ENCODE results near the gene ACSL4.
"Not testable (repeated sequence)": the region's sequence is repeated elsewhere in the genome, so short reads cannot be mapped to it uniquely, and the experiment has no call there.

The ACSL4 gene

GRCh38 chrX:109667986-109668385 is 65.1 kb downstream of the ACSL4 start:
- DNase-seq (ENCODE audit: low read depth in 2 of 2) = no peak

GRCh38 chrX:109660435-109661143 is 72.5 kb downstream of the ACSL4 start:
- DNase-seq (ENCODE audit: low read depth in 2 of 2) = no peak

- no peak for DNase-seq (ENCODE audit: low read depth in 2 of 2)
Observed at GRCh38 chrX:109658391-109658790, 74.7 kb downstream of the ACSL4 start.

- DNase-seq (ENCODE audit: low read depth in 2 of 2) = not testable (repeated sequence)
Observed at GRCh38 chrX:109657364-109657763, 75.7 kb downstream of the ACSL4 start.

- DNase-seq (ENCODE audit: low read depth in 2 of 2) = no peak
Observed at GRCh38 chrX:109656774-109657173, 76.3 kb downstream of the ACSL4 start.

GRCh38 chrX:109655502-109656201 is 77.4 kb downstream of the ACSL4 start:
- no peak for DNase-seq (ENCODE audit: low read depth in 2 of 2)

GRCh38 chrX:109654516-109655109 is 78.4 kb downstream of the ACSL4 start:
- DNase-seq (ENCODE audit: low read depth in 2 of 2) = no peak

GRCh38 chrX:109644671-109645070 is 88.4 kb downstream of the ACSL4 start:
- DNase-seq (ENCODE audit: low read depth in 2 of 2) = not testable (repeated sequence)

GRCh38 chrX:109643687-109644086 is 89.4 kb downstream of the ACSL4 start:
- no peak for DNase-seq (ENCODE audit: low read depth in 2 of 2)

GRCh38 chrX:109638158-109638557 is 94.9 kb downstream of the ACSL4 start:
- DNase-seq (ENCODE audit: low read depth in 2 of 2) = no peak

- DNase-seq (ENCODE audit: low read depth in 2 of 2) = not testable (repeated sequence)
Observed at GRCh38 chrX:109637477-109637876, 95.6 kb downstream of the ACSL4 start.

GRCh38 chrX:109635146-109635545 is 97.9 kb downstream of the ACSL4 start:
- no peak for DNase-seq (ENCODE audit: low read depth in 2 of 2)

- DNase-seq (ENCODE audit: low read depth in 2 of 2) = no peak
Observed at GRCh38 chrX:109632906-109633504, 100.1 kb downstream of the ACSL4 start.

- no peak for DNase-seq (ENCODE audit: low read depth in 2 of 2)
Observed at GRCh38 chrX:109629310-109629709, 103.7 kb downstream of the ACSL4 start.

GRCh38 chrX:109626637-109627036 is 106.4 kb downstream of the ACSL4 start:
- no peak for DNase-seq (ENCODE audit: low read depth in 2 of 2)

GRCh38 chrX:109624641-109625616 is 108.1 kb downstream of the ACSL4 start, which contains the start of gene KCNE5:
Gene KCNE5 (minus strand): TSS chrX:109625172. CDS start chrX:109625020, 152 bp downstream.
- DNase-seq (ENCODE audit: low read depth in 2 of 2) = no peak

GRCh38 chrX:109623997-109624396 is 109.1 kb downstream of the ACSL4 start:
- DNase-seq (ENCODE audit: low read depth in 2 of 2) = no peak

- DNase-seq (ENCODE audit: low read depth in 2 of 2) = no peak
Observed at GRCh38 chrX:109622270-109622669, 110.8 kb downstream of the ACSL4 start.

GRCh38 chrX:109619771-109620170 is 113.3 kb downstream of the ACSL4 start:
- DNase-seq (ENCODE audit: low read depth in 2 of 2) = no peak

GRCh38 chrX:109614951-109615350 is 118.1 kb downstream of the ACSL4 start:
- no peak for DNase-seq (ENCODE audit: low read depth in 2 of 2)

- DNase-seq (ENCODE audit: low read depth in 2 of 2) = no peak
Observed at GRCh38 chrX:109601486-109601885, 131.6 kb downstream of the ACSL4 start.

Measured in stimulated activated CD4-positive, alpha-beta T cell treated with anti-CD3 and anti-CD28 coated beads, Interleukin-12 subunit alpha, Interleukin-12 subunit beta, amount 100 ng/mL, for 24 hours (primary cell).